Activated T-cell treated with anti-CD3 and anti-CD28 coated beads for 48 hours (primary cell): ENCODE results near the gene MMP12.

Experiments
- DNase-seq: peaks from one replicate; pipeline ENCODE4 v3.0.0-alpha.2; 2020; ENCODE audit warnings: low read depth

The MMP12 gene

GRCh38 chr11:102850973-102851745 is 23.6 kb downstream of the MMP12 start:
- DNase-seq, result no peak

DNA sequence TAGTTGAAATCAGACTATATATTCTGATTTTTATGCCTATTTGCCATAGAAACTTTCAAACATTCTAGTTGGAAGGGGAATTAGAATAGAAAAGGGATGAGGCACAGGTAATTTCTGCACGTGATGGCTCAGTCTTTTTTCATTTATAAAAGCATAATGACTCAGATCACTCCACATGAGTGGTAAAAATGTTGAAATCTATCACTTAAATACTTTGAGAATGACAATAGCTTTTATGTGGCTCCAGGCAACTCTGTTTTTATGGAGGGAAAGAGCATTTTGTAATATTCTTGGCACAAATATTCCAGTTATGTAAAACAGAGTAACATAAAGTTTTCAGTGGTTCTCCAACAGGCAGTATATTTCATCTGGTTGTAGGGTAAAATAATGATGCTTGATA is 25.5 kb downstream of the MMP12 start:
- DNase-seq, result no peak

DNA sequence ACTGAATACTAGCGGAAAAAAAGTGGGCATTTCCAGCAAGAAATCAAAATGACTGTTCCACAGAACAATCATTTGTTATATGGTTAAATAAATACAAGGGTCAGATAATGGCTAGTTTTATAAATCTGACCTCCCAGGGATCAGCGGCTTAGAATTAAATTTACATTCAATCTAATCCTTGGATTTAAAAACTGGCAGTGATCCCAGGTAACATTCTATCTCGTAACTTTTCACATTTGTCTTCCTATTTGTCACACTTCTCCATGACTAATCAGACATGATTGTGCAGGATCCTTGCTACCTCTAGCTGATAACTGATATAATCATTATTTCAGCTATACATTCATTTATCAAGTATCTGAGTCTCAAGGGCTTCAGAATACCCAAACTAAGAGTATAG is 28.5 kb downstream of the MMP12 start:
- no peak for DNase-seq

DNA sequence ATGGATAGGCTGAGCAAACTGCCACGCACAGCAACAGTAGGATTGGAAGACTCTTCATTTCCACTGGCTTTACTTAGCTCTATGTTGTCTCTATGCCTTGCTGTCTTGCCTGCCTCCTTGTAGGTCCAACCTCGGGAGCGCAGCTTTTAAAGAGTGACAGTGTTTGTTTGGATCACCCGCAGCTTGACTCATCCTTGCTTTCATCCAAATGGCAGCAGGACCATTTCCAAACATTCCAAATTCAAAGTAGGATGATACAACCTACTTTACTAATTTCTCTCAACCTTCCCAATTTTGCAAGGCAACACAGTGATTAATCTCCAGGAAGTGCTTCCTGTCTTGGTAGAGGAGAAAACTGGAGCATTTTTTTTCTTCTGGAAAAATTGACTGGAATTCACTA is 31.3 kb downstream of the MMP12 start, which contains the start of gene MMP3:
MMP3 (minus strand) TSS at position 121 of the 400 bp plus-strand sequence; CDS start at position 58, 63 bp downstream.
- no peak for DNase-seq

DNA sequence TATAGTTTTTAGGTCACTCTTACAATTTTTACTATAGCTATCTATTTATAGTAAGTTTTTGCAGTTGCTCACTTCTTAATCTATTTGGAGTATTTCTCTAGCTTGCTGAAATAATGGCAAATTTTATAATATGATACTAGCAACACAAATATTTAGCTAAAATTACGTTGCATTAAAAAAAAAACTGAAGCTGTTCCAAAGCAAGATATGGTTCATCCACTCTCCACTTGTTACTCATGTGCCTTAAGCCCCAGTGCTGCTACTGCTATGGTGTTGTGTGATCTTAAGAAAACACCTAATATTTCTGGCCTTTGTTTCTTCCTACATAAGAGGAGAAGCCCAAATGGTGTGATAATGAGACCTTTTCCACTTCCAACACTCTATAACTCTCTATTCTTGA is 31.9 kb downstream of the MMP12 start:
- no peak for DNase-seq

GRCh38 chr11:102840018-102840417 is 34.8 kb downstream of the MMP12 start:
- no peak for DNase-seq

DNA sequence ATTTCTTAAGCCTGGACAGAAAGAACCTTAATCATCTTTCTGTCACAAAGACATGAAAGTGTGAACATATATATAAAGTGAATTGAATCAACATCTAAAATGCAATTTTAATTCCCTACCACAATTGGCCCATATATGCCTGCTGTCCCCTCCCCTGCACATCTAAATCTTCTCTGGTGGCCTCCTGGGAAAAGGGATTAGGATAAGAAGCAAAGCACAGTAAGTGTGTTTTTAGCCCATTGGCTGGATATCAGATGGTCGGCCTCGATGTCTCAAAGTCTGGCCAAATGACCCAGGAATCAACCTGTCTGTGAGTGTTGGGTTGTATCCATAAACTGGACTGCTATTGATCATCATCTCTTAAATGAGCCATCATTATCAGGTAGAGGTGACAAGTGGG is 37.1 kb downstream of the MMP12 start:
- no peak for DNase-seq

DNA sequence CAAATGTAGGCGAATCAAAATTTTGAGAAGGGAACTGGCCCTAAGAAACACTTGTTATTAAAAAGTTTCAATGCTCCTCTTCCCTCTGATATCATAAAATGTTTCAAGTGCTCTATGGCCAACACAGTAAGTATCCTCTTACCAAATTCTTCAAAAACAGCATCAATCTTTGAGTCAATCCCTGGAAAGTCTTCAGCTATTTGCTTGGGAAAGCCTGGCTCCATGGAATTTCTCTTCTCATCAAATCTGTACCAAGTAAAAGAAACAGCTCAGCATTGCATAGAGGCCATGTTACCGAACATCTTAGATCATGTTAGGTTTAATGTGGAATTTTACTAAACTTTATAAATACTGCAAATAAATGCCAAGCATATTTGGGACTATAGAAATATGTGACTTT is 37.6 kb downstream of the MMP12 start:
- no peak for DNase-seq

DNA sequence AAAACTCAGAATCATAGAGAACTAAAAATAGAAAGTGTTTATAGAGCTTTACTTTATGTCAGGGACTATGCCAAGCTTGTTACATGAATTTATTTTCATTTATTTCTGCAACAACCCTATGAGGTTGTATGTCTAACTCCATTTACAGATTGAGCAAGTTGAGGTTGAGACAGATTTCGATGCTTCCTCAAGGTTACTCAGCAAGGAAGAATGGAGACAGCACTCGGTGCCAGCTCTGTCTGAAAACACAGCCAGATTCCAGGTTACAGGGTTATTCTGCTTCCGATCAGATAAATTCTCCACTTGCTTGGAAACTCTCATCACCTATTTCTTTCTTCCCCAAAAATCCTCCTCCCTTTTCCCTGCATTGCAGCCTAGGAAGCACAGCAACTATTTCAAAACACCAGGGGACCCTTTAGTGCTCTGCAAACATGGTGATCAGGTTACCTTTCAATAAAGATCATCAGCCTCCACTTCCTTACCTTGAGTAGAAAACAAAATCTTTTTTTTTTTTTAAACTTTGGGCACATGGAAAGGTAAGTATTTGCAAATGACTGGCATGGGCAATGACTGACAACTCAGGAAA is 38.4 kb downstream of the MMP12 start:
- DNase-seq, result no peak

DNA sequence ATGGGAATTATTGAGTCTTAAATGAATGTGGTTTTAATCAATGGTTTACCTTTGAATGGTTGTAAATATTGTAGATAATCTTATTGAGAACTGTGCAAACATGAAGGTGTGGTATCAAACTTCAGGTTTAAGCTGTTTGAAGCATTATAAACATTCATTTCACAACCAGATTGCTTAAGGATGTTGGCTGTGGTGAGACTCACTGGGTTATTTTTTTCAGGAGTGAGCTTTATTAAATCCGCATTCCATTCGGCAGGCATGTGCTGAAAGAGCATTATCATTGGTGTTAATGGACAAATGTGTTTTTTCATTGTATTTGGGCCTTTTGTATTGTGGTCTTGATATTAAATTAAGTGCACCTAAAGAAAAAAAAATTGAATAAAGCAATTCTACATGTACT is 41.1 kb downstream of the MMP12 start:
- DNase-seq, result no peak

DNA sequence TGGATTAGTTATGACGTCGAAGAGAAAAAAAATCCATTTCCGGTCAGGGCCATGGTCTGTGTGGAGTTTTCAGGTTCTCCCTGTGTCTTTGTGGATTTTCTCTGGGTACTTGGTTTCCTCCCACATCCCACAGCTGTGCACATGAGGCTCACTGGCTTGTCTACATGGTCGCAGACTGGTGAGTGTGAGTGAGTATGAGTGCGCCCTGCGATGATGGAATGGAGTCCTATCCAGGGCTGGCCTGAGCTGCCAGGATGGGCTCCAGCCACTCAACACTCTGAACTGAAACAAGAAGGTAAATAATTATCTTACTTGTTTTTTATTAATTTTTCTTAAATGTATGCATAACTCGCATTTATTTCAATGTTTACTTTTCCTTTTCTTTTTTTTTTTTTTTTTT is 42.2 kb downstream of the MMP12 start:
- no peak for DNase-seq

GRCh38 chr11:102831489-102832440 is 43.0 kb downstream of the MMP12 start:
- DNase-seq, result no peak

GRCh38 chr11:102831128-102831488 is 43.7 kb downstream of the MMP12 start:
- no peak for DNase-seq

DNA sequence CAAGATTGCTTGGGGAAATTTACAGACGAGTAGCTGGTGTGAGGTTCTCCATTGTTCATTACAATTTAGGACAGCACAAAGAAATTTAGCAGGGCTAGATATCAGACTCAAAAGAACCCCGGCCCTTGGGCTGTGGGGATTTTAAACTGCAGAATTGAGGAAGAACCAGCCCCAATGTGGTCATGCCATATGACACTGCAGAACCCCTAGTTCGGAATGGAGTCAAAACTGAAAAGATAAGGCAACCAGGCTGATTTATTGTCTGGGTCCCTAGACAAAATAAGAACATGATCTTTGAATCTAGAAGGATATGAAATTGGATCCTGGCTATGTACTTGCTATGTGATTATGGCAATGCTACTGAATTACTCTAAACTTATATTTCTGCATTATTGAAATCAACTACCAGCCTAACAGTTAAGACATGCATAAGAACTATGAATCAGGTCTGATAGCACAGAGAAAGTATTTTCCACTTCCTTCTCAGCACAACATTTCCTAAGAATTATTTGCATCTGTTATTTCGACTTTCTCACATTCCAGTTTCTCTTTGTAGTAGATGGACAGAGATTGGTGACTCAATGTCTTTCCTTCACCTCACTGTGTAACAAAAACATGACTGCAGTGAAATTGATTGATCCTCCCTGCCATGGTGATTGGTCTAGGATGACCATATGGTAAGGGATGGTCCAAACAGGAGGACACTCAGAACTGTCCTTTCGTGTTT is 44.6 kb downstream of the MMP12 start:
- DNase-seq, result no peak

- no peak for DNase-seq
Observed at GRCh38 chr11:102829316-102830000, 45.3 kb downstream of the MMP12 start.

GRCh38 chr11:102824556-102824955 is 50.2 kb downstream of the MMP12 start:
- no peak for DNase-seq

GRCh38 chr11:102819491-102819890 is 55.3 kb downstream of the MMP12 start:
- no peak for DNase-seq

DNA sequence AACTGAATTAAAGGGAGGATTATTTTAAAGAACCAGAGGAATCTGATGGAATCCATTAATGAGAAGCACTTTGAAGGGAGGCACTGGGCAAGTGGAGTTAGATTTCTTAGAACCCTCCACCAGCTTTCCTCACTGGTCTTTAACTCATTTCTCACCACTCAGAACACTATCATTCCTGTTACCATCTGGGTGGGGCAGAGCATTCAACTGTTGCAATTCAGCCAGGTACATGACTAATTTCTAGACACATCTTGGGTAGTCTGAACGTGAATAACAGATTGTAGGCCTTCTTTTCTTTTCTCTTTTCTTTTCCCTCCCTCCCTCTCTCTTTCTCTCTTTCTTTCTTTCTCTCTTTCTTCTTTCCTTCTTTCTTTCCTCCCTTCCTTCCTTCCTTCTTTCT is 61.3 kb downstream of the MMP12 start:
- no peak for DNase-seq
